ENCODE data around the gene KLHL12. TPM values are rescaled to one million over a fixed set of nuclear protein-coding genes. Genes with fewer than 3 reads are reported as not detected.

The KLHL12 gene
- total RNA-seq, 2 experiments from 2014 or later: 27.8 to 31.7 TPM

GRCh38 chr1:202880062-202880461 lies 47.0 kb downstream of the KLHL12 start:
- Mint-ChIP-seq H3K36me3 (ENCODE audit: low read depth) (peaks cover 27% of the 10 kb centered on the region), H3K27ac (no peak overlapping the region), H3K4me3 (no peak overlapping the region), H3K9me3 (ENCODE audit: insufficient read depth) (no peaks in the 10 kb centered on the region), H3K27me3 (ENCODE audit: low read depth) (no peaks in the 10 kb centered on the region), H3K4me1 (ENCODE audit: low read depth) (no peaks in the 10 kb centered on the region)
- DNase-seq (no peak), ATAC-seq (no peak)
- ChIA-PET CTCF (no interaction called here), POLR2A (no interaction called here)

- ATAC-seq (no peak), DNase-seq (no peak)
- Mint-ChIP-seq H3K4me3 (no peak overlapping the region), H3K36me3 (ENCODE audit: low read depth) (peaks cover 26% of the 10 kb centered on the region), H3K4me1 (ENCODE audit: low read depth) (no peaks in the 10 kb centered on the region), H3K9me3 (ENCODE audit: insufficient read depth) (no peaks in the 10 kb centered on the region), H3K27ac (no peak overlapping the region), H3K27me3 (ENCODE audit: low read depth) (no peaks in the 10 kb centered on the region)
- POLR2A ChIA-PET: no interaction called here
- CTCF ChIA-PET: no interaction called here
These were observed 47.9 kb downstream of the KLHL12 start for GRCh38 chr1:202879128-202879527.

- POLR2A ChIA-PET: no interaction called here
- no peaks in the 10 kb centered on the region for H3K27me3 Mint-ChIP-seq (ENCODE audit: low read depth)
- peaks cover 3% of the 10 kb centered on the region for H3K36me3 Mint-ChIP-seq (ENCODE audit: low read depth)
These were observed 54.0 kb downstream of the KLHL12 start for GRCh38 chr1:202873026-202873425.

GRCh38 chr1:202871367-202871766 lies 55.7 kb downstream of the KLHL12 start:
- H3K27me3 Mint-ChIP-seq (ENCODE audit: low read depth): no peaks in the 10 kb centered on the region
- peaks cover 3% of the 10 kb centered on the region for H3K36me3 Mint-ChIP-seq (ENCODE audit: low read depth)
- CTCF ChIA-PET: no interaction called here
- ATAC-seq (no peak), DNase-seq (no peak)
- POLR2A ChIA-PET: no interaction called here
- H3K4me1 Mint-ChIP-seq (ENCODE audit: low read depth): no peaks in the 10 kb centered on the region
- H3K27ac Mint-ChIP-seq: no peak overlapping the region
- no peak overlapping the region for H3K4me3 Mint-ChIP-seq
- H3K9me3 Mint-ChIP-seq (ENCODE audit: insufficient read depth): no peaks in the 10 kb centered on the region

More at GRCh38 chr1:202873026-202873425, 54.0 kb downstream of the KLHL12 start:
- Mint-ChIP-seq H3K9me3 (ENCODE audit: insufficient read depth) (no peaks in the 10 kb centered on the region), H3K27ac (no peak overlapping the region), H3K4me1 (ENCODE audit: low read depth) (no peaks in the 10 kb centered on the region), H3K4me3 (no peak overlapping the region)
- CTCF ChIA-PET: interaction anchor here (1.5 kb wide), 1 partner anchor 127 kb away, joined by 3 read pairs; no protein-coding TSS in a partner anchor
- no peak for ATAC-seq
- no peak for DNase-seq

GRCh38 chr1:202862679-202863560 lies 64.1 kb downstream of the KLHL12 start:
- H3K9me3 Mint-ChIP-seq (ENCODE audit: insufficient read depth): no peaks in the 10 kb centered on the region
- H3K27me3 Mint-ChIP-seq (ENCODE audit: low read depth): peaks cover 55% of the 10 kb centered on the region
- no peaks in the 10 kb centered on the region for H3K36me3 Mint-ChIP-seq (ENCODE audit: low read depth)
- peaks cover 8% of the 10 kb centered on the region for H3K4me1 Mint-ChIP-seq (ENCODE audit: low read depth)
- ATAC-seq: no peak
- DNase-seq: no peak
- CTCF ChIA-PET: interaction anchor here (0.9 to 4.6 kb wide), 5 partner anchors 10 to 117 kb away, joined by 3 to 26 read pairs (median 4); no protein-coding TSS in a partner anchor
- POLR2A ChIA-PET: interaction anchor here (1.0 kb wide), 1 partner anchor 90 kb away, joined by 4 read pairs; no protein-coding TSS in a partner anchor
- no peak overlapping the region for H3K27ac Mint-ChIP-seq
- H3K4me3 Mint-ChIP-seq: no peak overlapping the region

GRCh38 chr1:202861420-202862132 lies 65.5 kb downstream of the KLHL12 start:
- peaks cover 55% of the 10 kb centered on the region for H3K27me3 Mint-ChIP-seq (ENCODE audit: low read depth)
- ChIA-PET POLR2A (interaction anchor here (1.2 kb wide), 1 partner anchor 13 kb away, joined by 3 read pairs; no protein-coding TSS in a partner anchor), CTCF (interaction anchor here (1.0 to 4.6 kb wide), 3 partner anchors 9 to 58 kb away, joined by 4 to 26 read pairs (median 4); no protein-coding TSS in a partner anchor)
- H3K36me3 Mint-ChIP-seq (ENCODE audit: low read depth): no peaks in the 10 kb centered on the region
- H3K9me3 Mint-ChIP-seq (ENCODE audit: insufficient read depth): no peaks in the 10 kb centered on the region
- H3K4me1 Mint-ChIP-seq (ENCODE audit: low read depth): peaks cover 8% of the 10 kb centered on the region
- H3K27ac Mint-ChIP-seq: no peak overlapping the region
- peak; percentile 58 for DNase-seq
- peak overlapping the region; percentile 68 for H3K4me3 Mint-ChIP-seq
- peak; percentile 89 for ATAC-seq

- DNase-seq (peak; percentile 48), ATAC-seq (peak; percentile 66)
- Mint-ChIP-seq H3K27ac (no peak overlapping the region), H3K27me3 (ENCODE audit: low read depth) (peaks cover 54% of the 10 kb centered on the region), H3K4me1 (ENCODE audit: low read depth) (peaks cover 8% of the 10 kb centered on the region), H3K36me3 (ENCODE audit: low read depth) (no peaks in the 10 kb centered on the region), H3K9me3 (ENCODE audit: insufficient read depth) (no peaks in the 10 kb centered on the region), H3K4me3 (peak overlapping the region; percentile 68)
- ChIA-PET CTCF (interaction anchor here (0.9 to 4.6 kb wide), 4 partner anchors 8 to 142 kb away, joined by 3 to 26 read pairs (median 4); no protein-coding TSS in a partner anchor), POLR2A (interaction anchor here (1.2 kb wide), 1 partner anchor 13 kb away, joined by 3 read pairs; no protein-coding TSS in a partner anchor)
These were observed 66.2 kb downstream of the KLHL12 start for GRCh38 chr1:202860744-202861419.

- Mint-ChIP-seq H3K36me3 (ENCODE audit: low read depth) (no peaks in the 10 kb centered on the region), H3K9me3 (ENCODE audit: insufficient read depth) (no peaks in the 10 kb centered on the region), H3K27me3 (ENCODE audit: low read depth) (peaks cover 39% of the 10 kb centered on the region), H3K4me3 (no peak overlapping the region), H3K27ac (no peak overlapping the region), H3K4me1 (ENCODE audit: low read depth) (peaks cover 8% of the 10 kb centered on the region)
- ATAC-seq: no peak
- no peak for DNase-seq
- CTCF ChIA-PET: interaction anchor here (0.6 to 1.8 kb wide), 2 partner anchors 51 to 141 kb away, joined by 3 to 4 read pairs; no protein-coding TSS in a partner anchor
- POLR2A ChIA-PET: interaction anchor here (0.5 kb wide), 1 partner anchor 140 kb away, joined by 3 read pairs; no protein-coding TSS in a partner anchor
These were observed 68.1 kb downstream of the KLHL12 start for GRCh38 chr1:202858789-202859414.

GRCh38 chr1:202858331-202858730 lies 68.7 kb downstream of the KLHL12 start:
- Mint-ChIP-seq H3K9me3 (ENCODE audit: insufficient read depth) (no peaks in the 10 kb centered on the region), H3K27ac (no peak overlapping the region), H3K27me3 (ENCODE audit: low read depth) (peaks cover 35% of the 10 kb centered on the region), H3K36me3 (ENCODE audit: low read depth) (no peaks in the 10 kb centered on the region), H3K4me1 (ENCODE audit: low read depth) (peaks cover 8% of the 10 kb centered on the region), H3K4me3 (no peak overlapping the region)
- DNase-seq (no peak), ATAC-seq (no peak)
- CTCF ChIA-PET: interaction anchor here (1.8 kb wide), 1 partner anchor 141 kb away, joined by 4 read pairs; no protein-coding TSS in a partner anchor
- POLR2A ChIA-PET: interaction anchor here (0.5 kb wide), 1 partner anchor 140 kb away, joined by 3 read pairs; no protein-coding TSS in a partner anchor

- Mint-ChIP-seq H3K4me1 (ENCODE audit: low read depth) (peaks cover 7% of the 10 kb centered on the region), H3K27me3 (ENCODE audit: low read depth) (peaks cover 23% of the 10 kb centered on the region), H3K9me3 (ENCODE audit: insufficient read depth) (no peaks in the 10 kb centered on the region), H3K36me3 (ENCODE audit: low read depth) (no peaks in the 10 kb centered on the region), H3K4me3 (no peak overlapping the region), H3K27ac (no peak overlapping the region)
- DNase-seq (no peak), ATAC-seq (no peak)
- ChIA-PET POLR2A (no interaction called here), CTCF (interaction anchor here (1.8 kb wide), 1 partner anchor 143 kb away, joined by 4 read pairs; no protein-coding TSS in a partner anchor)
These were observed 69.9 kb downstream of the KLHL12 start for GRCh38 chr1:202857136-202857610.

- H3K36me3 Mint-ChIP-seq (ENCODE audit: low read depth): no peaks in the 10 kb centered on the region
- CTCF ChIA-PET: no interaction called here
- POLR2A ChIA-PET: no interaction called here
- H3K9me3 Mint-ChIP-seq (ENCODE audit: insufficient read depth): no peaks in the 10 kb centered on the region
- no peak for ATAC-seq
- peaks cover 13% of the 10 kb centered on the region for H3K27me3 Mint-ChIP-seq (ENCODE audit: low read depth)
- no peak for DNase-seq
- H3K27ac Mint-ChIP-seq: no peak overlapping the region
- peaks cover 6% of the 10 kb centered on the region for H3K4me1 Mint-ChIP-seq (ENCODE audit: low read depth)
- no peak overlapping the region for H3K4me3 Mint-ChIP-seq
These were observed 71.0 kb downstream of the KLHL12 start for GRCh38 chr1:202856014-202856413.
